Mesenchymal stem cell (in vitro differentiated cells and primary cell): ENCODE results near the gene MIER2.

Source experiments
- DNase-seq: peaks from one replicate; pipeline ENCODE4 v3.0.0-alpha.2; 2013
- H2AFZ ChIP-seq: one replicate; pipeline ENCODE4 v1.6.1; 2013; ENCODE audit warnings: low read depth, mild to moderate bottlenecking, control low read depth, inconsistent platforms, low read length, moderate library complexity
- H2AK5ac ChIP-seq: 2 replicates; pipeline ENCODE4 v1.6.1; 2013; ENCODE audit warnings: low read length, moderate library complexity, mild to moderate bottlenecking, inconsistent platforms; ENCODE audit not compliant: severe bottlenecking
- H2BK120ac ChIP-seq: one replicate; pipeline ENCODE4 v1.6.1; 2013; ENCODE audit warnings: low read depth, mild to moderate bottlenecking, inconsistent platforms, low read length, moderate library complexity
- H2BK12ac ChIP-seq, 2 experiments: one replicate each; pipeline ENCODE4 v1.6.1; 2013; ENCODE audit warnings: inconsistent platforms in 2 of 2, low read length in 2 of 2, mild to moderate bottlenecking in 2 of 2, moderate library complexity in 2 of 2, control low read depth in 1 of 2
- H2BK15ac ChIP-seq: one replicate; pipeline ENCODE4 v1.6.1; 2013; ENCODE audit warnings: mild to moderate bottlenecking, low read depth, inconsistent platforms; ENCODE audit not compliant: poor library complexity, severe bottlenecking
- H2BK5ac ChIP-seq: 2 replicates; pipeline ENCODE4 v1.6.1; 2013; ENCODE audit warnings: low read depth, mild to moderate bottlenecking, low read length, control low read depth, inconsistent platforms; ENCODE audit not compliant: poor library complexity, severe bottlenecking
- H3K14ac ChIP-seq, 2 experiments: one replicate each; pipeline ENCODE4 v1.6.1; 2013; ENCODE audit warnings: inconsistent platforms in 2 of 2, low read length in 2 of 2, control low read depth in 1 of 2, mild to moderate bottlenecking in 1 of 2, moderate library complexity in 1 of 2
- H3K18ac ChIP-seq, 2 experiments: one replicate each; pipeline ENCODE4 v1.6.1; 2013; ENCODE audit warnings: inconsistent platforms in 2 of 2, low read length in 2 of 2, control low read depth in 1 of 2, low read depth in 1 of 2, mild to moderate bottlenecking in 1 of 2
- H3K23ac ChIP-seq, 2 experiments: one replicate each; pipeline ENCODE4 v1.6.1; 2013; ENCODE audit warnings: inconsistent platforms in 2 of 2, low read length in 2 of 2, mild to moderate bottlenecking in 2 of 2, moderate library complexity in 2 of 2, control low read depth in 1 of 2
- H3K27ac ChIP-seq: 2 replicates; pipeline ENCODE4 v1.5.1; 2013; ENCODE audit warnings: mild to moderate bottlenecking, moderate library complexity, low read length, control low read depth, inconsistent platforms; ENCODE audit not compliant: poor library complexity, severe bottlenecking
- H3K27me3 ChIP-seq, 2 experiments: 2 replicates each; pipeline versions ENCODE4 v1.6.1 to v1.7.0; 2013; ENCODE audit warnings: low read length in 2 of 2, mild to moderate bottlenecking in 2 of 2, moderate library complexity in 2 of 2, control low read depth in 1 of 2, inconsistent platforms in 1 of 2; ENCODE audit not compliant: control insufficient read depth in 1 of 2, insufficient read depth in 1 of 2
- H3K36me3 ChIP-seq, 2 experiments: 2 replicates each; pipeline versions ENCODE4 v1.6.1 to v1.7.0; 2013; ENCODE audit warnings: low read length in 2 of 2, control low read depth in 1 of 2, inconsistent platforms in 1 of 2, low read depth in 1 of 2, mild to moderate bottlenecking in 1 of 2; ENCODE audit not compliant: insufficient read depth in 2 of 2, control insufficient read depth in 1 of 2
- H3K4ac ChIP-seq, 2 experiments: one replicate each; pipeline ENCODE4 v1.6.1; 2013; ENCODE audit warnings: inconsistent platforms in 2 of 2, low read length in 2 of 2, mild to moderate bottlenecking in 2 of 2, moderate library complexity in 2 of 2, control low read depth in 1 of 2, low read depth in 1 of 2
- H3K4me1 ChIP-seq: 2 replicates; pipeline ENCODE4 v1.6.1; 2013; ENCODE audit warnings: low read depth, low read length, control low read depth; ENCODE audit not compliant: control insufficient read depth, insufficient read depth
- H3K4me2 ChIP-seq: 2 replicates; pipeline ENCODE4 v1.6.1; 2013; ENCODE audit warnings: low read length, mild to moderate bottlenecking, inconsistent platforms; ENCODE audit not compliant: poor library complexity, severe bottlenecking
- H3K4me3 ChIP-seq, 2 experiments: 2 replicates each; pipeline versions ENCODE4 v1.5.1 to v1.7.0; 2013; ENCODE audit warnings: low read length in 2 of 2, mild to moderate bottlenecking in 2 of 2, control low read depth in 1 of 2, low read depth in 1 of 2; ENCODE audit not compliant: insufficient read depth in 1 of 2
- H3K79me1 ChIP-seq: replicated peaks from 2 replicates; pipeline ENCODE4 v1.6.1; 2013; ENCODE audit warnings: mild to moderate bottlenecking, control low read depth, low read length, inconsistent platforms; ENCODE audit not compliant: poor library complexity, severe bottlenecking
- H3K9ac ChIP-seq: 2 replicates; pipeline ENCODE4 v1.7.0; 2013; ENCODE audit warnings: mild to moderate bottlenecking, low read length, moderate library complexity
- H3K9me3 ChIP-seq: 2 replicates; pipeline ENCODE4 v1.7.0; 2013; ENCODE audit warnings: mild to moderate bottlenecking, low read length; ENCODE audit not compliant: control insufficient read depth
- H4K8ac ChIP-seq: one replicate; pipeline ENCODE4 v1.6.1; 2013; ENCODE audit warnings: inconsistent platforms, mild to moderate bottlenecking, low read length, moderate library complexity
- H4K91ac ChIP-seq: one replicate; pipeline ENCODE4 v1.6.1; 2013; ENCODE audit warnings: mild to moderate bottlenecking, low read length, inconsistent platforms
- WGBS: methylation state at CpG from one replicate; pipeline ENCODE4 v1.1.7; 2013; ENCODE audit warnings: mixed read lengths; 5-methylcytosine and 5-hydroxymethylcytosine counted together

MIER2 gene

DNA sequence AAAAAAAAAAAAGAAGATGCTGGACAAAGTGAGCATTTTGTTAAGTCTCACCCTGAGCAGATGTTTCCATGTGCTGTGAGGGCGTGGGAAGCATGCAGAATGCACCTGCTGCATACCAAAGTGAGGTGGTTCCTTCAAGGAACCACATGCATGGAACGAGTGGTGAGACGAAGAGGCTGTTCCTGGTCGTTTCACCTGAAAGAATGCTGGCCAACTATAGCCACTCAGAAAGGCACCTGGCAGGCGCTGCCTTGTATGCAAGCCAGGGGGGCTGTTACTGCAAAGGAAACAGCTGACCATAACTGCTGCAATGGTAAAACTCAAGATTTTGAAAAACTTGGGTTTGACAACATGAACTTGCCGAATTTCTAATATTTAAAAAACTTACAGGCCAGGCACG, 14.7 kb downstream of the MIER2 start:
- Histone ChIP-seq H2AFZ (no peak overlapping the region), H3K18ac (no peak overlapping the region), H3K9ac (no peak overlapping the region), H3K79me1 (peaks cover 55% of the 10 kb centered on the region), H3K9me3 (peaks cover 18% of the 10 kb centered on the region), H2BK5ac (no peak overlapping the region), H3K27ac (no peak overlapping the region), H3K27me3 (no peaks in the 10 kb centered on the region), H3K23ac (no peak overlapping the region), H4K91ac (no peak overlapping the region), H3K36me3 (peaks cover 72 to 75% of the 10 kb centered on the region in 2 experiments), H3K14ac (no peak overlapping the region), H3K4ac (no peak overlapping the region), H3K4me2 (no peak overlapping the region), H3K4me1 (peaks cover 7% of the 10 kb centered on the region), H2BK12ac (no peak overlapping the region), H2BK120ac (no peak overlapping the region), H2BK15ac (no peak overlapping the region), H2AK5ac (no peak overlapping the region), H3K4me3 (no peak overlapping the region), H4K8ac (no peak overlapping the region)
- WGBS, result 98% methylated on average over 7 of the region's 7 CpGs
- no peak for DNase-seq

DNA sequence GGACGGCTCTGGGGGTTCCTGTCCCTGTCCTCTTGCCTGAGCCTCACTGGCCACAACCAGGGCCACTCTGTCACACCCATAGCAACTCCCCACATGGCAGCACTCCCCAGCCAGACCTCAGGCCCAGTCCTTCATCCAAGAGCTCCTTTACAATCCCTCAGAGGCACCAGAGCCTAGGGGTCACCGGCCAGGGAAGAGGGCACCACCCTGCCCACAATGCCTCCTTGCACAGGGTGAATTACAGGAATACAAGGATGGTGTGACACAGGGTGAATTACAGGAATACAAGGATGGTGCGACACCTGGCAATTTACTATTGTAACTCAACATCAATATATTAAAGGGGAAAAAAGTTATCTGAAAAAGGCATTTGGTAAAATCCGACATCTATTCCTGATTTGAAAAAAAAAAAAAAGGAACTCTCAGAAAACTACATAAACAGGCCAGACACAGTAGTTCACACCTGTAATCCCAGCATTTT, 16.5 kb downstream of the MIER2 start:
- 87% methylated on average over 2 of the region's 4 CpGs for WGBS
- peaks cover 51% of the 10 kb centered on the region for H3K79me1 ChIP-seq
- no peak overlapping the region for H2BK15ac ChIP-seq

DNA sequence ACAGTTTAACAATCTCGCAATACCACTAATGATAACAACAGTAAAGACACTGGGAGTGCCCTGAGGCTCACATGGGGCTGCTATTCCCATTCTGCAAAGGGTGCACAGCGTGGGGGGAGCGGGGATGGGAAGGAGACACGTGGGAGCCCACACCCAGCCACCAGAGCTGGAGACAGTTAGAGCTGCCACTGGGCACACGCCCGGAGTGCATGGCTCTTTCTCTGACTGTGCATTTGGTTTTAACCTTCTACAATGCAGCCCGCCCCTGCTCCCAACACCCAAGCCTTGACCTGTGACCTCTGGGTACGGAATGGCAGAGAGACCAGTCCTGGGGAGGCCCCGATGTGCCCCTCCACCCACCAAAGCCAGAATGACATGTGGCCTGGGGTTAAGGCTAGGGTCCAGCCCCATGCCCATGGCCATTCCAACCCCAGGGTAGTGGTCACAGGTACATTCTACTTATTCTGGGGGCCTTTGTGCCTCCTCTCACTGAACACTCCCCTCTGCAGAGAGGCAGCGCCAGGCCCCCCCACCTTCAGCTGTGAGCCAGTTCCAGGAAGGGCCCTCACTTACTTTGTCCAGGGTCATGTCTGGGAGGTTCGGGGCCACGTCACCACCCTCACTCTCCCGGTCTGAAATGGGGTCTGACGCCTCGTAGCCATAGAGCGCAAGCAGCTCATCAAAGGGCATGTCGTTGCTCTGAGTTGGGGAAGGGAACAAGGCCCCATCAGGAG, 17.1 kb downstream of the MIER2 start:
- no peak for DNase-seq
- H2AFZ ChIP-seq, result no peak overlapping the region
- peaks cover 51% of the 10 kb centered on the region for H3K79me1 ChIP-seq
- H3K4me3 ChIP-seq, result no peak overlapping the region
- no peak overlapping the region for H2BK5ac ChIP-seq
- no peak overlapping the region for H3K18ac ChIP-seq
- H2AK5ac ChIP-seq, result no peak overlapping the region
- no peaks in the 10 kb centered on the region for H3K4me1 ChIP-seq
- no peak overlapping the region for H2BK15ac ChIP-seq
- no peak overlapping the region for H3K27ac ChIP-seq
- 93% methylated on average over 17 of the region's 17 CpGs for WGBS
- no peak overlapping the region for H2BK120ac ChIP-seq
- no peak overlapping the region for H3K14ac ChIP-seq
- no peak overlapping the region for H2BK12ac ChIP-seq
- no peaks in the 10 kb centered on the region for H3K27me3 ChIP-seq
- no peak overlapping the region for H3K23ac ChIP-seq
- no peak overlapping the region for H3K9ac ChIP-seq
- peaks cover 18% of the 10 kb centered on the region for H3K9me3 ChIP-seq
- H4K91ac ChIP-seq, result no peak overlapping the region
- peaks cover 86 to 89% of the 10 kb centered on the region in 2 experiments for H3K36me3 ChIP-seq
- H3K4ac ChIP-seq, result no peak overlapping the region
- no peak overlapping the region for H4K8ac ChIP-seq
- H3K4me2 ChIP-seq, result no peak overlapping the region

More for the DNA sequence above, 16.5 kb downstream of the MIER2 start:
- Histone ChIP-seq H3K18ac (no peak overlapping the region), H3K4me3 (no peak overlapping the region), H3K9me3 (peaks cover 18% of the 10 kb centered on the region), H2AK5ac (no peak overlapping the region), H2AFZ (no peak overlapping the region), H3K4me2 (no peak overlapping the region), H2BK5ac (no peak overlapping the region), H3K14ac (no peak overlapping the region), H3K27ac (no peak overlapping the region), H3K9ac (no peak overlapping the region), H3K27me3 (no peaks in the 10 kb centered on the region), H4K91ac (no peak overlapping the region), H3K36me3 (peaks cover 80 to 83% of the 10 kb centered on the region in 2 experiments), H4K8ac (no peak overlapping the region), H2BK120ac (no peak overlapping the region), H3K4ac (no peak overlapping the region), H3K4me1 (no peaks in the 10 kb centered on the region), H2BK12ac (no peak overlapping the region), H3K23ac (no peak overlapping the region)
- DNase-seq, result no peak

GRCh38 chr19:326871-327270, 17.7 kb downstream of the MIER2 start:
- Histone ChIP-seq H3K4me1 (no peaks in the 10 kb centered on the region), H3K9ac (no peak overlapping the region), H3K79me1 (peaks cover 51% of the 10 kb centered on the region), H3K14ac (no peak overlapping the region), H3K23ac (no peak overlapping the region), H3K27ac (no peak overlapping the region), H3K18ac (no peak overlapping the region), H3K4me2 (no peak overlapping the region), H3K4ac (no peak overlapping the region), H4K8ac (no peak overlapping the region), H3K27me3 (no peaks in the 10 kb centered on the region), H2BK120ac (no peak overlapping the region), H2BK15ac (no peak overlapping the region), H4K91ac (no peak overlapping the region), H2AK5ac (no peak overlapping the region), H3K9me3 (peaks cover 18% of the 10 kb centered on the region), H2AFZ (no peak overlapping the region), H2BK5ac (no peak overlapping the region), H3K36me3 (peaks cover 88 to 93% of the 10 kb centered on the region in 2 experiments), H3K4me3 (no peak overlapping the region), H2BK12ac (no peak overlapping the region)
- DNase-seq, result no peak
- WGBS, result 97% methylated on average over 15 of the region's 15 CpGs
